MM.1S (cell line): ENCODE results near the gene APOBEC3A.

Experiments
- EZH2 ChIP-seq: fragments of 300-600 bp; sonication (generic); optimal IDR thresholded peaks from 2 replicates; pipeline ENCODE3; 2017; ENCODE audit warnings: low read depth, mild to moderate bottlenecking, antibody characterized with exemption, low read length, mixed read lengths
- EZH2phosphoT487 ChIP-seq: fragments of 300-600 bp; sonication (generic); IDR thresholded peaks from 2 replicates; pipeline ENCODE4 v1.6.1; 2018; ENCODE audit warnings: antibody characterized with exemption, low read length
- TF ChIP-seq, protein P1 (sequence below): fragments of 300-600 bp; sonication (generic); IDR thresholded peaks from 2 replicates; pipeline ENCODE4 v1.5.1; 2016; ENCODE audit warnings: antibody characterized with exemption, low read length, mixed read lengths

DNA sequence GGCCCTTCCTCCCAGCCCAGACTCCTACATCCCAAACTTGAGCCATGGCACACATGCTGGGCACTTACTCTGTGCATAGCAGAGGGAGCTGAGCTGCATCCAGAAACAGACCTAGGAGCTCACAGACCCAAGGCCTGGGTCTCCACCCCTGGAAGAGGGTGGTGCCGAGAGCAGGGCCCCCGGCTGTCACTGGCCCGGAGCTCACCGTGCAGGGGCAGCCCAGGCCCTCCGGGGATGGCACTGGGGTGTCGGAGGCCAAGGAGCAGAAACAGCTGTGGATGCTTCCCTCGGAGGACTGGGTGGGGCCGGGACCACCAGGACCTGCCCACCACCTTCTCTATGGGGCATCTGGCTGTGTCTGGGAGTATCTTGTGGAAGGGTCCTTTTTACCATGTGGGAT lies 4.3 kb upstream of the APOBEC3A start:
- TF ChIP-seq, protein P1, sequence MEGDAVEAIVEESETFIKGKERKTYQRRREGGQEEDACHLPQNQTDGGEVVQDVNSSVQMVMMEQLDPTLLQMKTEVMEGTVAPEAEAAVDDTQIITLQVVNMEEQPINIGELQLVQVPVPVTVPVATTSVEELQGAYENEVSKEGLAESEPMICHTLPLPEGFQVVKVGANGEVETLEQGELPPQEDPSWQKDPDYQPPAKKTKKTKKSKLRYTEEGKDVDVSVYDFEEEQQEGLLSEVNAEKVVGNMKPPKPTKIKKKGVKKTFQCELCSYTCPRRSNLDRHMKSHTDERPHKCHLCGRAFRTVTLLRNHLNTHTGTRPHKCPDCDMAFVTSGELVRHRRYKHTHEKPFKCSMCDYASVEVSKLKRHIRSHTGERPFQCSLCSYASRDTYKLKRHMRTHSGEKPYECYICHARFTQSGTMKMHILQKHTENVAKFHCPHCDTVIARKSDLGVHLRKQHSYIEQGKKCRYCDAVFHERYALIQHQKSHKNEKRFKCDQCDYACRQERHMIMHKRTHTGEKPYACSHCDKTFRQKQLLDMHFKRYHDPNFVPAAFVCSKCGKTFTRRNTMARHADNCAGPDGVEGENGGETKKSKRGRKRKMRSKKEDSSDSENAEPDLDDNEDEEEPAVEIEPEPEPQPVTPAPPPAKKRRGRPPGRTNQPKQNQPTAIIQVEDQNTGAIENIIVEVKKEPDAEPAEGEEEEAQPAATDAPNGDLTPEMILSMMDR = no peak
- TF ChIP-seq EZH2 (no peak), EZH2phosphoT487 (no peak)
